Middle frontal gyrus (tissue), 1 donor: ENCODE measurements around the gene MIA3.
A peak's percentile ranks its signal among the peaks of the same experiment; 100 is the strongest.

Source experiments
- DNase-seq: peaks from one replicate; pipeline ENCODE4 v3.0.0-alpha.2; 2015; ENCODE audit warnings: low spot score; ENCODE audit errors: extremely low spot score

The MIA3 gene

DNA sequence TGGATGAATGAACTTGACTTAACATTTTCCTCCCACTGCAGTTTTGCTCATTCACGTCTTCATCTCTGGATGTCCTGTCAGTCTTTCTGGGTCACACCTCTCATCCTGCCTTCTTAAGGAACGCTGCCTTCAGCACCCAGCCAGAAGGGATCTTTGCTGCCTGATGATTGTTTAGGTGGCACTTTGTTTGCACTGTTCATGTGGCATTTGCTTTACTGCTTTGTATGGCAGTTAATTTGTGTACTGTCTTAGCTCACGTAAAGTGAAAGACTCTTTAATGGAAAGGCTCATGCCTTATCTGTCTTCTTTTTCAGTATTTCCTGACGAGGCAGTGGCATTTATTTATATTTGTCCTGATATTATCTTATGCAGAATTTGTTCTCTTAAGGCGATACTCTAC, 4.9 kb downstream of the MIA3 start:
- no peak for DNase-seq

DNA sequence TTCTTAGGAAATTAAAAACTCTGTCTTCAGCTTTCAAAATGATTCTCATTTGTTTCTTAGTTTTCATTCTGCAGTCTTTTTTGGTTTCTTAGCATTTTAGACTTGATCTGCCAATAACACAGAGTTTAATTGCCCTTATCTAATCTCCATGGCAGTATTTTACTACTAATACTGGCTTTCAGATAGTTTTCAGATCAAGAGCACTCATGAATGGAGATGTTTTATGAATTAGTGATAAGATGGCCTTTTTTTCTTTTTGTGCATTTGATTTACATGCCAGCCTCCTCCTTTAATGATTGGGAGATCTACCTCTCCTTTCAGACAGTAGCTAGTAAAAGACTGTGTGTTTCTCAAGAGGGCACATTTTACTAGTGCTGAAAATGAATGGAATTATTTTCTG, 5.6 kb downstream of the MIA3 start:
- no peak for DNase-seq

DNA sequence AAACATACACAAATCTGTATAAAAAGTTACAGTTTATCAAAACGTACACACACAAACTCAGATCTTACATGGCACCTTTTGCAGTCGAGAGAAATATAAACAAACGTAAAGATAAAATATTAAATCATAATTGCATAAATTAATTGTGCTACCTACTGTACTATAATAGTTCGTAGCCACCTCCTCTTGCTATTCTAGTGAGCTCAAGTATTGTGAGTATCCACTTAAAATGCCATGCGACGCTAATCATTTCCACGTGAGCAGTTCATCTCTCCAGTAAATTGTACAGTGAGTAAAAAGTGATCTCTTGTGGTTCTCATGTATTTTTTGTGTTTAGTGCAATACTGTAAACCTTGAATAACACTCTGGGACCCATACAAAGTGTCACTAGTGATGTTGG, 6.3 kb downstream of the MIA3 start:
- DNase-seq = no peak

DNA sequence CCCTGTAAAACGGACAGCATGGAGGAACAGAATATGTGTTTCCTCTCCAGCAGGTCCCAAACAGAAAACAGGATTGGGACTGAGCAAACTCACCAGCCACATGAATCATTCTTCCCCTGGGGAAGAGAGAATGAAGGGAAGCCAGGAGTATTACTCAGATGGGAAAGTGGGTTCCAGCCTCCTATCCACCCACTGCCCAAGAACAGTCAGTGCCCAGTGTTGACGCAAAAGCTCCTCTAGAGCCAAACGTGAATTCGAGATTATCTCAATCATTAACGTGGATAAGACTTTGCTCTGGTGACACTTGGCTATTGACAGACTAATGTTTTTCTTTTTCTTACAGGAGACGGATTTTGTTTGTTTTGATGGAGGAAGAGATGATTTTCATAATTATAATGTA, 9.3 kb downstream of the MIA3 start:
- DNase-seq = no peak

DNA sequence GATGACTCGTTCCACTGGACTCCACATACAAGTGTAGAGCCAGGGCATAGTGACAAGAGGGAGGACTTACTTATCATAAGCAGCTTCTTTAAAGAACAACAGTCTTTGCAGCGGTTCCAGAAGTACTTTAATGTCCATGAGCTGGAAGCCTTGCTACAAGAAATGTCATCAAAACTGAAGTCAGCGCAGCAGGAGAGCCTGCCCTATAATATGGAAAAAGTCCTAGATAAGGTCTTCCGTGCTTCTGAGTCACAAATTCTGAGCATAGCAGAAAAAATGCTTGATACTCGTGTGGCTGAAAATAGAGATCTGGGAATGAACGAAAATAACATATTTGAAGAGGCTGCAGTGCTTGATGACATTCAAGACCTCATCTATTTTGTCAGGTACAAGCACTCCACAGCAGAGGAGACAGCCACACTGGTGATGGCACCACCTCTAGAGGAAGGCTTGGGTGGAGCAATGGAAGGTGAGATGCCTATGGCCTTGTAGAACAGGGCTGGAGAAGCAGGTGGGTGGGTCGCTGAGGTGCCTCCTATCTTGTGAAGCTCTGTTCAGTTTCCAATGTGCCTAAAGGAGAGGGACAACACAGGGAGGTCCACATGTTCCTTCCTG, 12.1 kb downstream of the MIA3 start:
- no peak for DNase-seq

DNA sequence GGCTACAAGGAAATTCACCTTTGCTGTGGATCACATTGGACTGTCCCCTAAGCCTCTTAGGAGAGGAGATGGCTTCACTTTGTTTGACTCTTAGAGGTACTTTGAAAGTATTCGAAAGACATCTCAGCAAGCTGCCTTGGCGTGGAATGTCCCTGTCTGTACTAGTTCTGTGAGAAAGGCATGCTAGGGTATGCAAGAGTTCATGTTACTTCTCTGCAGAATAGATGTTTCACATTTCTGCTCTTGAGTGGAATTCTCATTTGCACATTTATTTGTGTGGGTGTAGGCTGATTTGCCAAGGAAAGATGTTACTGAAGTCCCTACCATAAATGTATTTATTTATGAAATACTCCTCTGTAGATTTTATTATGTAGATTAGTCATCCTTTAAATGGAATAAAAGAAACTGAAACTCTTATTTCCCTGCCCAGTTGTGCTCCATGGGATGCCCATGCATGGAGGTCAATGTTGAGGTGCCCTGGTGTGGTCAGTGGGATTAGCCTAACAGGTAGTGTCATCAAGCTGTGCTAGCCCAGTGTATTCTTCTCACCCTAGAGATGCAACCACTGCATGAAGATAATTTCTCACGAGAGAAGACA, 13.8 kb downstream of the MIA3 start:
- DNase-seq = no peak

DNA sequence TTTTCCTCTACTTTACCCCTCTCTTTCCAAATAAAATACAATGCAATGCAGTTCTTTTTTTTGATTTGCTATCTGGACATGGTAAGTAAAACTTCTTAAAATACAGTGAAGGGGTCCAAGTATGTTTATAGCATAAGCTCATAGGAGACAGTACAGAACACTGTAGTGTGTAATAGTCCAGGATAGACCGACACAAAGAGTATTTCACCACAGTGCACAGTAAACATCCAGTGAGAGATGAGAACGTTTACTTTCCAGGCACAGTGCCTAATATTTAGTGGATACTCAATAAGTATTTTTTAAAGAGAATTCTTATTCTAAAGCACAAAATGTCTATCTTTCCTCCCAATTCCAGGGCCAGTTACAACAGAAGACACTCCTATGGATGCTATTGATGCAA, 14.9 kb downstream of the MIA3 start:
- DNase-seq = no peak

DNA sequence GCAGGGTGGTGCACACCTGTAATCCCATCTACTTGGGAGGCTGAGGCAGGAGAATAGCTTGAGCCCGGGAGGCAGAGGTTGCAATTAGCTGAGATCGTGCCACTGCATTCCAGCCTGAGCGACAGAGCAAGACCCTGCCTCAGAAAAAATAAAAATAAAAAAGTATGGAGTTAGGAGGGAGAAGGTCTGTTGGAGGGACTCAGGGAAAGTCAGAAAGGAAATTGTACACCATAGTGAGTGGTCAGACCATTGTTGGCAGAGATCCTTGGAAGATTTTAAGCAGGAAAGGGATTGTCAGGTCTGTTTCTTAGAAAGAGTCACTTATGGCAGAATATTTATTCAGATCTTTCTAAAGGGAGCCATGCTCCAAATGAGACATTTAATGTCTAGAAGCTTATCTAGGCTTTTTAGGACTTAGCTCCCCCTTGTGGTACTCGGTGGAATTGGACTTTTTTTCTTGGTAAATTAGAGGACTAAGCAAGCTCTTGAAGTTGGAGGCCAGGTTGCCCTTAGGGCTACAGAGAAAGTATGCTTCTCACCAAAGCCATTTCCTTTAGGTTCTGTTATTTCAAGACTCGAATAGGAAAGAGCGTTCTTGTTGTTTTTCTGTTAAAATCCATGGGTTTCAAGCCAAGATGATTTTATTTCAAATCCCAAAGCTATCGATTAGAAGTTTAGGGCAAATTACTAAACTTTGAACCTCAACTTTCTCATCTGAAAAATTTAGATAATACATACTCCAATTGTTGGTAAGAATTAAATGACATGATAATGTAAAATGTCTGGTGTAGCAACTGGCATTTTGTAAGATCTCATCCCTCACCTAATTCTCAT, 16.5 kb downstream of the MIA3 start:
- peak; percentile 91 for DNase-seq

DNA sequence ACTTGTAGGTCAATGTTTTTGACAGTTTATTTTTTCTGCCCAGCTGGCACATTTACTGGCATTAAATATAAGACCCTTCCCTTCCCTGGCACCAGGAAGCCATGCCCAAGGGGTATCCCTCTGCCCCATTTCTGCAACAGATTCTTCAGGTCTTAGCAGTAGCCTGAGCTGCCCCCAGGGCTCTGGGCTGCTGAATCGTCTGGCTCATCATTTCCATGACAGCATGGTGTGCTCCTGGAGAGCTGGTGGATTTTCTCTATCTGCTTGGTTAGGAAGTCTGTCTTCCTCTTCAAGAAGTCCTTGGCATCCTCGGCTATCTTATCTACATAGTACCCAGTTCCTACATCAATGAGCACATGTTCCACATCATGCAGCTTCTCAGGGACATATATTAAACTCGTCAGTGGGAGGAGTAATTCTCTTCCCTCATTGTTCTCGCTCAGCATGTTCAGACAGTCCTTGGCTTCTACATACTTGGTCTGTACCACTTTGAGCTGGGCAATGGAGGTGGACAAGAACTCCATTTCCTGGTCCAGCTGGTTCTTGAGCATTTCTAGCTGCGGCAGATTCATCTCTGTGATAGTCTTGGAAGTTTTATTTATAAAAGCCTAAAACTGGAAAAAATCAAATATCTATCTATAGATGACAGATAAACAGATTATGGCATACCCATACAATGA, 23.5 kb downstream of the MIA3 start:
- DNase-seq = no peak

DNA sequence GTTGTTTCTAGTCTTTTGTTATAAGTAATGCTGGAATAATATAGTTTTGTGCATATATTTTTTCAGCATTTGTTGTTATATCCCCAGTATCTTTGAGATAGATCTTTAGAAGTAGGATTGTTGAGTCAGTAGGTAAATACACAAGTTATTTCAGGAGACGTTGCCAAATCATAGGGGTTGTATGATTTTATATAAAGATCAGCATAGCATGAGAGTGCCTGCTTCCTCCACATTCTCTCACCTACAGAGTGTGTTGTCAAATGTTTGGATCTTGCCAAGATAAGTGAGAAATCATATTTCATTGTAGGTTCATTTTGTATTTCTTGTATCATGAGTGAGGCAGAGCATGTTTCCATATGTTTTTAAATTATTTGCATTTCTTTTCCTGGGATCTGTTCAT, 24.6 kb downstream of the MIA3 start:
- no peak for DNase-seq

DNA sequence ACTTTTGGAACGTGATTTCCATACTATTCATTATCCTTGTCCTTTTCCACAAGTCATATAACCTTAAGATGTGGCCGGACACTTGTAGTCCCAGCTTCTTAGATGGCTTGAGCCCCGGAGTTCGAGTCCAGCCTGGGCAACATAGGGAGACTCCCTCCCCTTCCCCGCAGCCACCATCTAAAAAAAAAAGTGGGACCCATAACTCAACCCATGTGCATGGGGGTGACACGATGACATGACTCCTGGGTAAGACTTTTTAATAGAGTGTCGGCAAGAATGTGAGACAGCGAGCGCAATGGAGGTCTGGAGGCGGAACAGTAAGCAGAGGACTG, 25.7 kb downstream of the MIA3 start:
- DNase-seq = no peak

DNA sequence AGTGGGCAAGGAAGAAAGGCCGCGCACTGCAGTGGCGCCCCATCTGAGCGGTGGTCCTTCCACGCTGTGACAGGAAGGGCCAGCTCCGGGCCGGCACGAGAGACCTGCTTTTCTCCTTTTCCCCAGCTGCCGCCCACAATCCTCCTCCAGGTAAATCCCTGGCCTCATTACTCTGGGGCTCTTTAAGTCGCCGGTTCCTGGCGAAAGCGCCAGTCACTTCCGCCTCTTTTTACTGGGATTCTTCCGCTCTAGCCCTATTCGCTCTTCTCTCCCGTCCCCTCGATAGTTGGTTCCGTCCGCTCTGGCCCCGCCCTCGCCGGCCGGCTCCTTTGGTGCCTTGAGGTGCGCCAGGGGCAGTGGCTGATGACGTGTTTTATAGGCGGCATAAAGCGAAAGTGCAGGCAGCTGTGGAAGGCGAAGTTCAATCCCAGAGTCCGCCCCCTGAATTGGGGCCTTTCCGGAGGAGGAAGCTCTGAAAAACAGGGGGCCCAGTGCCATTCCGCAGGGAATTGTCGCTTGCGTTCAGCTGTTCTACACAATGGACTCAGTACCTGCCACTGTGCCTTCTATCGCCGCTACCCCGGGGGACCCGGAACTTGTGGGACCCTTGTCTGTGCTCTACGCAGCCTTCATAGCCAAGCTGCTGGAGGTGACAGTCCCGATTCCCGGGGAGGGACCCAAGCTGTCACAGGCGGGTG, 26.2 kb downstream of the MIA3 start:
- DNase-seq = peak; percentile 94

DNA sequence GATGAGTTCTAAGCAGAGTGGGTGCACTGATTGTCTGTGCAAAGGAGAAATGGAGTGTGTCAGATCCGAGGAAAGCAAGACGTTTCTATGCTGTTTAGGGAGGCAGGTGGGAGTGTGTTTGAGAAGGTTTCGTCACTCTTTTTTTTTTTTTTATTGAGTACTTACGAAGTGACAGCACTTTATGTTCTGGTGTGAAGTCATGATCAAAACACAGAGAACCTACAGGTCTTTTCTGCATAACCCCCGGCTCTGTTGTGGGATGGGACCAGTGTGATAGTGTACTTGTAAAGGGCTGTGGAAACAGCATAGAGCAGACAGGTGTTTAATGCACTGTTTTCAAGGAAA, 26.7 kb downstream of the MIA3 start:
- DNase-seq = no peak

DNA sequence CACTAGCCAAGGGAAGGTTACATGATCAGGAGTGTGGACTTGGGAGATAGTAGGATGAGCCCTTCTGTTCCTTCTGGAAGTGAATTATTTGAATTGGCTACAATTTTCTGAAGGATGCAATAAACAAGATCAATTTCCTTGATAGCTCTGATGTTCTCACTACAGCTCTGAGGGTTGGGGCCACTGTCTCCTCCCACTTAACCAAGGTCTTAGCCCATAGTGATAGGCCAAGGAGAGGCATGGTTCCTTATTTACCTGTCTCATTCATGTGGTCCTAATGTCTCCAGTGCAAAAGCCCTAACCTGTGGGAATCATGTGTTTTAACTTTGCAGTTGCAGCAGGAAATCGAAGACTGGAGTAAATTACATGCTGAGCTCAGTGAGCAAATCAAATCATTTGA, 34.8 kb downstream of the MIA3 start:
- no peak for DNase-seq

DNA sequence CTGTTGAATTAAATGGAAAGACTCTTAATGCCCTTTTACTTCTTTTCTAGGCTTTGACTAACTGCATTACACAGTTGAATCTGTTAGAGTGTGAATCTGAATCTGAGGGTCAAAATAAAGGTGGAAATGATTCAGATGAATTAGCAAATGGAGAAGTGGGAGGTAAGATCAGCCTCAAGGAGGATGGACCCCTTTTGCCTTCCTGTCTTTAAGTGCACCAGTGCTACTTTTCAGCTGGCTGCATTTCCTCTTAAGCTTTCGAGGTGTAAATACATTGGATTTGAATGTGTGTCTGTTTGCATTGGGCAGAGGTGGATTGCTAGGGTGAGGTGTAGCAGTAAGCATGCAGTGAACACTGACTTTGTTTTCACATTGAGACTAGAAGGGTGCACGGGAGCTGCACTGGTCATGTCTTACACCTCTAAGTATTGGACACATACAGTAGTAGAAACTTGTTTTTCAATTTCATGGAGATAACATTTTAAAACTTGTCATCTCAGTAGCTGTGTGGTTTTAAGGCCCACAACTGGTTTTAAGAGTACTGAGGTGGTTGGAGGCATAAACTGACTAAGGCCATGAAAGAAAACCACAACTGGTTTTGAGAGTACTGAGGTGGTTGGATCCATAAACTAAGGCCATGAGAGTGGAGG, 35.4 kb downstream of the MIA3 start:
- no peak for DNase-seq

DNA sequence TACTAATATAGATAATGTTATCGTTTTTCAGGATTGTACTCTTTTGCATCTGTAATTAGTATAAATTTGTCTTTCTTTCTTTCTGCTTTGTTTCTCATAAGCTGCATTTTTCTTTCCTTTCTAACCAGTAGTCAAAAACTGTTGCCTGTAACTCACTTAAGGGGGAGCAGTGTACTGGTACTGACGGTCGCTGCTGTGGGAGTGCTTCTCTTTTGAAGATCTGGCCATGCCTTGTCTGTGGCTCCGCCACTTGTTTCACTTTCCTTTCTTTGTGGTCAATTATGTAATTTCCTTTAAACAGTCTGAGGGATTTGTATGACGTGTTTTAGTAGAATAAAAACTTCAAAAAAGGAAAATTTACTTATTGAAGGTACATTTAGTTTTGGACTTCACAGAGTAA, 37.0 kb downstream of the MIA3 start:
- no peak for DNase-seq

DNA sequence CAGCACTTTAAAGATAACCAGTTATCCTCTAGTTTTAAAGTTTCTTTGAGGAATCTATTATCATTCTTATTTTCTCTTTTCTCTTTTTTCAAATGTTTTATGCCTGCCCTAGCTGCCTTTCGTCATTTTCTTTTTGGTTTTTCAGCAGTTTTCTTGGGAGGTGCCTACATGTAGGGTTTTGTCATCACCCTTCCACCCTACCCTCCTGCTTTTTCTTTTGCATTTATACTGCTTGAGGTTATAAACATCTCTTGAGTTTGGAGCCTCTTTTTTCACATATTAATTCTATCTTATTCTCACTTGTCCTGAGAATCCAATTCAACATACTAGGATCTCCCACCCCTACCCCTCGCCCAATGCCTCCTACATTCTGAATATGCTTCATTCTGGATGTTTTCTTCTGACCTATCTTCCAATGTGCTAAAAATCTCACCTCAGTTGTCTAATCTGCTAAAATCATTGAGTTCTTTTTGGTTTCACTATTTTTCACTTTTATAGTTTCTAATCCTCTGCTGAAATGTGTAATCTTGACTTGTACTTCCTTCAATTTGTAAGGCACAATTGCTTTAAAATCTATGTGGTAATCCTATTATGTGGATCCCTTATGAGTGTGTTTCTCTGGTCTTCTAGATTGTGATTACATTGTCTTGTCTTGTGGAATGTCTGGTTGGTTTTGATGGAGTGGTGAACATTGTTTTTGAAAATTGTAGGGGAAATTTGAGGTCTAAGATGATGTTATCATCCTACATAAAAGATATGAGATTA, 38.7 kb downstream of the MIA3 start:
- DNase-seq = no peak

DNA sequence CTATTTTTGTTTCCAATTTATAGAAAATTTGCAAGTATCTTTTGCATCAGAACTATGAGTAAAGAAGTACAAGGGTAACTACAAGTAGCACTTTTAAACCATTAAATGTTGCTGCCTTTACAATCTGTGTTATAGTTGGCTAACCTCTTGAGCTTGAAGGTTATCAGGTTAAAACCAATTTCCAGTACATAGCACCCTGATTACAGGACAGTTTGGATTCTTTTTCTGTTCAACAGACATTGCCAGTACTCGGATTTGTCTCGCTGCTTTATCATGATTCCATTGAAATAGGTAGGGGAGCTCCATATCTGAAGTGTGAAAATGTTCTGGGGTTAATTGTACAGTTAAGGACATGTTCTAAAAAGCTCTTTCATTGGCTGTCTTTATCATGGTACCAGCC, 40.0 kb downstream of the MIA3 start:
- DNase-seq = no peak

DNA sequence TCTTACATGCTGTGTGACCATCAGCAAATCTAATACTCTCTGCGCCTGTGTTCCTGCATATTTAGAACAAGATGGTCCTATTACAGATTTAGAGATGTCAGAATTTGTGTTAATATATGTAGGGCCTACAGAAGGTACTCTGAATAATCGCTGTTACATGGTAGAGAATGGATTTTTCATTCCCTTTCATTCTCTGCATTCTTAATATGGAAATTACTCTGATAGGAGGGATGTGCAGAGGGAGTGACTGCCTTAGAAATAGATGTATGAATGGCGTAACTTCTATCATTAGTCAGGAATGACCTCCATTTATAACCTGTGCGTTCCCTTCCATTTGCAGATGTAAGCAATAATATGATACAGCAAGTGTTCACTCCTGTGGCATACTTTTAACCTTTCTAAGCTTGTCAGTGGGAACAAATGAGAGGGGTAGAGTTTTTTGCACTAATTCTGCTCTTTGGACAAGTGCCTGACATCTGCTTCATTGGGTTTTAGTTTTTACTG, 45.6 kb downstream of the MIA3 start:
- DNase-seq = no peak

DNA sequence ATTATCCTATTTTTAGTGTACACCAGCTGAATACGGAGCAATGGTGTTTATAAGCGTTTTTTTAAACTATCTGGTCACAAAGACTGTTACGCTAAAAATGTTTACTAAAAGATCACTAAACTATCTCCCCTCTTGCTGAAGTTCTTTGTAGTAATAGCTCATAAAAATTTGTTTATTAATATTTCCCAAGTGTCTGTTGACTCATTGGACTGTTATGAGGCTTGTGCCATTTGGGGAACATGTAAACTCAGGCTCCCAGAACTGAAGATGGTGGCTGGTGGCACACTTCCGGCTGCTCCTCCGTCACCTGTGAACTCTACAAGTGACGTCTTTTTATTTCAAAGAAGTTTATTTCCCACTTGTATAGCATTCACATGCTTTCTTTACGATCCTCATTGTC, 48.1 kb downstream of the MIA3 start:
- no peak for DNase-seq
